H1 (cell line): ENCODE data around the gene EHBP1. TPM values are rescaled to one million over a fixed set of nuclear protein-coding genes. Genes with fewer than 3 reads are reported as not detected.

Source experiments
- CTCF ChIA-PET: fragments of 300-600 bp; sonication (Branson Sonifier 250); formaldehyde crosslinking; loops from one replicate; lab custom pipeline; 2021; ENCODE audit not compliant: partially characterized antibody; lab: Charles Lee
- POLR2A ChIA-PET: fragments of 300-600 bp; sonication (Branson Sonifier 250); formaldehyde crosslinking; loops from one replicate; lab custom pipeline; 2021; ENCODE audit warnings: inconsistent platforms; ENCODE audit not compliant: partially characterized antibody; lab: Charles Lee
- DNase-seq, 2 experiments: peaks; one replicate each; pipeline versions ENCODE4 v3.0.0 to v3.0.0-alpha.2; 2010 to 2022; ENCODE audit warnings: low spot score in 2 of 2, low read depth in 1 of 2, mixed read lengths in 1 of 2
- FAIRE-seq: peaks from 2 replicates; lab custom pipeline; 2011; peaks lifted over from hg19 to GRCh38; lab: Jason Lieb, UNC
- H2AFZ ChIP-seq: 2 replicates; pipeline ENCODE4 v1.8.1; 2012; ENCODE audit warnings: low read length, inconsistent platforms
- H2AK5ac ChIP-seq: 2 replicates; pipeline ENCODE4 v1.6.1; 2013; ENCODE audit warnings: low read depth, low read length
- H2BK120ac ChIP-seq: replicated peaks from 2 replicates; pipeline ENCODE3; 2013; ENCODE audit warnings: low read depth, low read length, inconsistent platforms
- H2BK12ac ChIP-seq: 2 replicates; pipeline ENCODE4 v1.6.1; 2013; ENCODE audit warnings: low read depth, low read length
- H2BK15ac ChIP-seq: 2 replicates; pipeline ENCODE4 v1.6.1; 2013; ENCODE audit warnings: low read length
- H2BK20ac ChIP-seq: 2 replicates; pipeline ENCODE4 v1.6.1; 2013; ENCODE audit warnings: low read length
- H2BK5ac ChIP-seq: 2 replicates; pipeline ENCODE4 v1.6.1; 2013; ENCODE audit warnings: low read depth, low read length
- H3K14ac ChIP-seq: 2 replicates; pipeline ENCODE4 v1.6.1; 2013; ENCODE audit warnings: inconsistent platforms; ENCODE audit not compliant: insufficient read length
- H3K18ac ChIP-seq: 2 replicates; pipeline ENCODE4 v1.6.1; 2013; ENCODE audit warnings: low read length; ENCODE audit errors: extremely low read depth
- H3K23ac ChIP-seq: 2 replicates; pipeline ENCODE4 v1.6.1; 2013; ENCODE audit warnings: inconsistent platforms; ENCODE audit not compliant: insufficient read length
- H3K23me2 ChIP-seq: 2 replicates; pipeline ENCODE4 v1.6.1; 2013; ENCODE audit warnings: low read depth, low read length
- H3K27ac ChIP-seq: 2 replicates; pipeline ENCODE4 v1.6.1; 2011; ENCODE audit warnings: low read depth, low read length, inconsistent platforms
- H3K27me3 ChIP-seq, 4 experiments: replicated peaks in 1 of 4; 1 replicate in 1 of 4; 2 replicates in 3 of 4; pipeline versions ENCODE4 v1.6.1 to v1.8.1; 2011 to 2013; ENCODE audit warnings: low read length in 3 of 4, mild to moderate bottlenecking in 3 of 4, inconsistent platforms in 2 of 4, mixed read lengths in 2 of 4, moderate library complexity in 1 of 4; ENCODE audit not compliant: control insufficient read depth in 3 of 4, insufficient read depth in 3 of 4; ENCODE audit errors: extremely low read depth in 1 of 4
- H3K36me3 ChIP-seq, 4 experiments: 2 replicates each; pipeline versions ENCODE4 v1.6.1 to v1.8.1; 2011 to 2013; ENCODE audit warnings: mild to moderate bottlenecking in 4 of 4, low read length in 3 of 4, moderate library complexity in 2 of 4, control low read depth in 1 of 4, inconsistent platforms in 1 of 4; ENCODE audit not compliant: insufficient read depth in 4 of 4, control insufficient read depth in 2 of 4
- H3K4ac ChIP-seq: replicated peaks from 2 replicates; pipeline ENCODE3; 2013; ENCODE audit warnings: low read length, low read depth, mixed read lengths, inconsistent platforms; ENCODE audit not compliant: insufficient read length
- H3K4me1 ChIP-seq, 4 experiments: replicated peaks in 1 of 4; 1 replicate in 1 of 4; 2 replicates in 3 of 4; pipeline versions ENCODE4 v1.6.1 to v1.8.1; 2011 to 2013; ENCODE audit warnings: low read length in 3 of 4, inconsistent platforms in 2 of 4, mixed read lengths in 1 of 4; ENCODE audit not compliant: insufficient read depth in 4 of 4, control insufficient read depth in 3 of 4
- H3K4me2 ChIP-seq, 2 experiments: 2 replicates each; pipeline versions ENCODE4 v1.6.1 to v1.8.1; 2011 to 2013; ENCODE audit warnings: low read depth in 2 of 2, low read length in 2 of 2, control low read depth in 1 of 2, inconsistent platforms in 1 of 2, mild to moderate bottlenecking in 1 of 2; ENCODE audit not compliant: insufficient read depth in 1 of 2
- H3K4me3 ChIP-seq, 4 experiments: fragments of 200-600, 300-600 bp in 1 of 4; sonication (generic), shearing (Covaris generic), sonication (Bioruptor Twin) in 1 of 4; 2 replicates each; pipeline versions ENCODE4 v1.5.1 to v1.8.1; 2011 to 2016; ENCODE audit warnings: low read length in 4 of 4, low read depth in 3 of 4, control low read depth in 2 of 4, inconsistent platforms in 2 of 4, mild to moderate bottlenecking in 2 of 4, mixed read lengths in 1 of 4, moderate library complexity in 1 of 4; ENCODE audit not compliant: insufficient read depth in 2 of 4; ENCODE audit errors: extremely low read depth in 1 of 4
- H3K56ac ChIP-seq: replicated peaks from 2 replicates; pipeline ENCODE3; 2013; ENCODE audit warnings: low read depth, mild to moderate bottlenecking, mixed read lengths, low read length, inconsistent platforms; ENCODE audit not compliant: insufficient read length
- H3K79me1 ChIP-seq: 2 replicates; pipeline ENCODE4 v1.6.1; 2013; ENCODE audit warnings: low read depth, low read length, control low read depth
- H3K79me2 ChIP-seq, 2 experiments: 2 replicates each; pipeline versions ENCODE4 v1.6.1 to v1.8.1; 2012 to 2013; ENCODE audit warnings: low read length in 2 of 2, mild to moderate bottlenecking in 2 of 2, inconsistent platforms in 1 of 2; ENCODE audit not compliant: insufficient read depth in 2 of 2, control insufficient read depth in 1 of 2
- H3K9ac ChIP-seq, 4 experiments: replicated peaks in 1 of 4; 1 replicate in 1 of 4; 2 replicates in 3 of 4; pipeline versions ENCODE4 v1.6.1 to v1.8.1; 2011 to 2013; ENCODE audit warnings: low read depth in 3 of 4, low read length in 3 of 4, control low read depth in 2 of 4, mild to moderate bottlenecking in 2 of 4, moderate library complexity in 2 of 4, inconsistent platforms in 1 of 4; ENCODE audit errors: extremely low read depth in 1 of 4
- H3K9me3 ChIP-seq, 2 experiments: 2 replicates each; pipeline versions ENCODE4 v1.6.1 to v1.8.1; 2012 to 2013; ENCODE audit warnings: mild to moderate bottlenecking in 2 of 2, moderate library complexity in 2 of 2, control low read depth in 1 of 2, inconsistent platforms in 1 of 2, low read depth in 1 of 2, low read length in 1 of 2, mixed read lengths in 1 of 2; ENCODE audit not compliant: insufficient read depth in 2 of 2
- H4K20me1 ChIP-seq, 2 experiments: replicated peaks in 1 of 2; 2 replicates each; pipeline versions ENCODE3 to v1.8.1; 2011 to 2013; ENCODE audit warnings: inconsistent platforms in 2 of 2, low read length in 2 of 2, mild to moderate bottlenecking in 1 of 2; ENCODE audit not compliant: insufficient read depth in 2 of 2, control insufficient read depth in 1 of 2
- H4K5ac ChIP-seq: 2 replicates; pipeline ENCODE4 v1.6.1; 2013; ENCODE audit warnings: low read length, low read depth, mixed read lengths, inconsistent platforms; ENCODE audit not compliant: insufficient read length
- H4K8ac ChIP-seq: 2 replicates; pipeline ENCODE4 v1.8.0; 2013; ENCODE audit warnings: mild to moderate bottlenecking, moderate library complexity, low read length, inconsistent platforms; ENCODE audit not compliant: insufficient read depth; ENCODE audit errors: extremely low read depth
- H4K91ac ChIP-seq: replicated peaks from 2 replicates; pipeline ENCODE3; 2013; ENCODE audit warnings: low read length, mixed read lengths, inconsistent platforms; ENCODE audit not compliant: insufficient read length
- ASH2L ChIP-seq: fragments of 200-600, 300-600 bp; sonication (generic); IDR thresholded peaks from one replicate; pipeline ENCODE4 v1.7.1; 2017; ENCODE audit warnings: low read length
- BACH1 ChIP-seq: IDR thresholded peaks from 2 replicates; pipeline ENCODE4 v1.6.1; 2012; ENCODE audit warnings: low read length, improper control_type of control experiment
- CBX5 ChIP-seq: fragments of 300-800, 300-1000 bp; sonication (generic); IDR thresholded peaks from 2 replicates; pipeline ENCODE4 v1.7.1; 2016; ENCODE audit warnings: antibody characterized with exemption, low read length, low read depth
- CBX8 ChIP-seq: fragments of 300-800, 300-1000 bp; sonication (generic); IDR thresholded peaks from 2 replicates; pipeline ENCODE4 v1.7.1; 2016; ENCODE audit warnings: low read depth, low read length, borderline replicate concordance
- CHD1 ChIP-seq: IDR thresholded peaks from 2 replicates; pipeline ENCODE4 v1.6.1; 2012; ENCODE audit warnings: low read depth, low read length, improper control_type of control experiment
- CTBP2 ChIP-seq: IDR thresholded peaks from 2 replicates; pipeline ENCODE4 v1.7.0; 2011; ENCODE audit warnings: borderline replicate concordance, mild to moderate bottlenecking, moderate library complexity, mixed read lengths, low read length; ENCODE audit not compliant: insufficient read depth, insufficient read length
- EZH2 ChIP-seq: fragments of 200-600 bp; sonication (generic); IDR thresholded peaks from 2 replicates; pipeline ENCODE4 v1.7.1; 2012; ENCODE audit warnings: low read depth, mild to moderate bottlenecking, moderate library complexity, low read length, inconsistent platforms; ENCODE audit not compliant: severe bottlenecking
- FOSL1 ChIP-seq: IDR thresholded peaks from 2 replicates; pipeline ENCODE4 v1.6.1; 2011; ENCODE audit warnings: mild to moderate bottlenecking, low read depth, low read length, moderate library complexity; ENCODE audit not compliant: insufficient read depth
- MAFK ChIP-seq: IDR thresholded peaks from 2 replicates; pipeline ENCODE4 v1.6.1; 2012; ENCODE audit warnings: low read depth, mild to moderate bottlenecking, improper control_type of control experiment, low read length
- RNF2 ChIP-seq: fragments of 200-900, 300-1000 bp; sonication (generic); IDR thresholded peaks from 2 replicates; pipeline ENCODE4 v1.7.1; 2016; ENCODE audit warnings: borderline replicate concordance, low read depth, mild to moderate bottlenecking, antibody characterized with exemption, low read length; ENCODE audit not compliant: poor library complexity, severe bottlenecking; ENCODE audit errors: missing control alignments
- SIRT6 ChIP-seq: IDR thresholded peaks from one replicate; pipeline ENCODE4 v1.7.1; 2012; ENCODE audit warnings: low read length, inconsistent platforms
- SP2 ChIP-seq: IDR thresholded peaks from 2 replicates; pipeline ENCODE4 v1.6.1; 2012; ENCODE audit warnings: mild to moderate bottlenecking, low read length, inconsistent platforms
- TBP ChIP-seq: IDR thresholded peaks from 2 replicates; pipeline ENCODE4 v1.6.1; 2011; ENCODE audit warnings: low read depth, low read length, improper control_type of control experiment
- TEAD4 ChIP-seq: IDR thresholded peaks from 2 replicates; pipeline ENCODE4 v1.6.1; 2012; ENCODE audit warnings: low read depth, low read length, inconsistent platforms, mixed read lengths
- WGBS, 2 experiments: shearing (Covaris generic) in 1 of 2; methylation state at CpG; one replicate each; pipeline versions ENCODE4 v1.1.6 to v1.1.7; 2013 to 2015; ENCODE audit warnings: low lambda C conversion rate in 2 of 2, mixed read lengths in 2 of 2, inconsistent platforms in 1 of 2, low coverage in 1 of 2, missing lambda C conversion rate in 1 of 2; ENCODE audit not compliant: insufficient replicate concordance in 2 of 2, insufficient coverage in 1 of 2, insufficient read length in 1 of 2; ENCODE audit errors: extremely low coverage in 1 of 2, missing lambda C conversion rate in 1 of 2; 5-methylcytosine and 5-hydroxymethylcytosine counted together
- polyA plus RNA-seq, 7 experiments: library from polyadenylated mRNA; depleted of rRNA in 3 of 7; stranded (reverse) in 5 of 7; unstranded in 2 of 7; fragments of >200 nt in 5 of 7; fragments of 200-250 nt in 2 of 7; gene quantifications; 1 replicate in 5 of 7; 2 replicates in 1 of 7; 4 replicates in 1 of 7; pipeline versions ENCODE4 v1.2.1 to v1.2.3, GENCODE V29; 2011 to 2013; ENCODE audit warnings: missing spikeins in 2 of 7, mixed read lengths in 2 of 7
- total RNA-seq: library from RNA; stranded (reverse); fragmentation: NEBNext Ultra II Directional; extraction: Animal tissue kit (Norgen Biotek cat#: 25700); gene quantifications from 2 replicates; pipeline ENCODE4 v1.2.1, GENCODE V29; 2021

Gene EHBP1
- total and polyA plus RNA-seq, 2 of the 8 experiments (the other 6 are each of a cell fraction or from before 2014, with no cell fraction given), result 12.0 to 64.1 TPM

DNA sequence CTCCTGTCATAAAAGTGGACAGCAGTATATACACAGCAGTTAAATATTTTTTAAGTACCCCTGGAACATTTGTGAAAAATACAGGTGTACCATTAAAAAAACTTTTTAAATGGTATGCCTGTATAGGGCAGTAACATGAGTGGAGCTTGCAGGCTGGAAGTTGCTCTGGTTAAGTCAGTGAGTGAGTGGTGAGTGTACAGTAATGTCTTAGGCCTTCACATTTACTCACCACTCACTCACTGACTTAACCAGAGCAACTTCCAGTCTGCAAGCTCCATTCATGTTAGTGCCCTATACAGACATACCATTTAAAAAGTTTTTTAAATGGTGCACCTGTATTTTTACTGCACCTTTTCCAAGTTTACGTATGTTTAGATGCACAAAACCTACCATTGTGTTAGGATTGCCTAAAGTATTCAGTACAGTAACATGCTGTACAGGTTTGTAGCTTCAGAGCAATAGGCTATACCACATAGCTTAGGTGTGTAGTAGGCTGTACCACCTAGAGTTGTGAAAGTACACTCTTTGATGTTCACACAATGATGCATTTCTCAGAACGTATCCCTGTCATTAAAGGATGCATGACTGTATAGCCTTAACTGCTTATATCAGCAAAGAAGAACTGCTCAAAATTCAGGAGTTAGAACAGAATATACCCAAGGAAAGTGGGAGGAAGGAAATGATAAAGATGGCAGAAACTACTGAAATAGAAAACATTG lies 112.6 kb downstream of the EHBP1 start:
- no peak overlapping the region for H3K56ac ChIP-seq
- peaks cover 0 to 1% of the 10 kb centered on the region in 2 experiments for H4K20me1 ChIP-seq
- ChIA-PET CTCF (no interaction called here), POLR2A (no interaction called here)
- no peak overlapping the region for H2BK15ac ChIP-seq
- no peak overlapping the region for H2BK5ac ChIP-seq
- H2BK20ac ChIP-seq, result no peak overlapping the region
- H2AFZ ChIP-seq, result no peak overlapping the region
- no peak overlapping the region for H3K4ac ChIP-seq
- peaks cover 2% of the 10 kb centered on the region; the same call in 1 of the 2 replicates for H3K23me2 ChIP-seq
- H3K18ac ChIP-seq, result no peak overlapping the region
- no peaks in the 10 kb centered on the region for H3K79me2 ChIP-seq
- no peak for DNase-seq
- H3K27ac ChIP-seq, result no peak overlapping the region
- H3K23ac ChIP-seq, result no peak overlapping the region
- no peak overlapping the region for H2BK12ac ChIP-seq
- H3K14ac ChIP-seq, result no peak overlapping the region
- H3K4me3 ChIP-seq, result no peak overlapping the region
- H2BK120ac ChIP-seq, result no peak overlapping the region
- H3K4me1 ChIP-seq, result no peaks in the 10 kb centered on the region
- no peak overlapping the region for H3K9ac ChIP-seq
- H2AK5ac ChIP-seq, result no peak overlapping the region
- H3K27me3 ChIP-seq, result no peaks in the 10 kb centered on the region
- H3K4me2 ChIP-seq, result no peak overlapping the region
- no peaks in the 10 kb centered on the region for H3K79me1 ChIP-seq
- 89% methylated on average over 2 of the region's 2 CpGs; no CpG with 5 or more reads in 1 of the 2 experiments for WGBS, 2 experiments
- no peaks in the 10 kb centered on the region for H3K36me3 ChIP-seq
- H4K5ac ChIP-seq, result no peak overlapping the region
- H3K9me3 ChIP-seq, result no peaks in the 10 kb centered on the region
- no peak overlapping the region for H4K8ac ChIP-seq
- no peak for FAIRE-seq
- H4K91ac ChIP-seq, result no peak overlapping the region
- TF ChIP-seq ASH2L (no peak), MAFK (no peak), TEAD4 (no peak), SIRT6 (no peak), CBX5 (no peak), RNF2 (no peak), CTBP2 (no peak), CHD1 (no peak), CBX8 (no peak), BACH1 (no peak), TBP (no peak), EZH2 (no peak), SP2 (no peak), FOSL1 (no peak)
